H1 (cell line): ENCODE results near the gene TTC3. TPM values are rescaled to one million over a fixed set of nuclear protein-coding genes. Genes with fewer than 3 reads are reported as not detected.

Experiments
- CHD7 ChIP-seq: fragments of 300-600 bp; sonication (generic); IDR thresholded peaks from 2 replicates; pipeline ENCODE4 v1.7.1; 2012; ENCODE audit warnings: low read length, moderate library complexity, mild to moderate bottlenecking, inconsistent platforms; ENCODE audit not compliant: insufficient replicate concordance
- CTCF ChIP-seq, 3 experiments: IDR thresholded peaks; 1 replicate in 2 of 3; 2 replicates in 1 of 3; pipeline versions ENCODE4 v1.5.1 to v1.6.1; 2011; ENCODE audit warnings: low read length in 3 of 3, mild to moderate bottlenecking in 3 of 3, inconsistent platforms in 2 of 3, low read depth in 1 of 3, moderate library complexity in 1 of 3; ENCODE audit not compliant: insufficient read depth in 1 of 3; ENCODE audit errors: control extremely low read depth in 1 of 3
- JUND ChIP-seq: IDR thresholded peaks from 2 replicates; pipeline ENCODE4 v1.6.1; 2011; ENCODE audit warnings: mild to moderate bottlenecking, improper control_type of control experiment, low read length
- RFX5 ChIP-seq: IDR thresholded peaks from 2 replicates; pipeline ENCODE4 v1.6.1; 2011; ENCODE audit warnings: low read depth, low read length, improper control_type of control experiment, borderline replicate concordance
- RNF2 ChIP-seq: fragments of 200-900, 300-1000 bp; sonication (generic); IDR thresholded peaks from 2 replicates; pipeline ENCODE4 v1.7.1; 2016; ENCODE audit warnings: borderline replicate concordance, low read depth, mild to moderate bottlenecking, antibody characterized with exemption, low read length; ENCODE audit not compliant: poor library complexity, severe bottlenecking; ENCODE audit errors: missing control alignments
- SAP30 ChIP-seq: fragments of 300-600 bp; sonication (generic); IDR thresholded peaks from 2 replicates; pipeline ENCODE4 v1.7.1; 2012; ENCODE audit warnings: low read length, moderate library complexity, mild to moderate bottlenecking, inconsistent platforms; ENCODE audit not compliant: insufficient read depth, insufficient replicate concordance
- SUZ12 ChIP-seq: fragments of 200-600 bp; sonication (generic); IDR thresholded peaks from 2 replicates; pipeline ENCODE4 v1.6.1; 2012; ENCODE audit warnings: mild to moderate bottlenecking, inconsistent platforms, low read length, moderate library complexity, mixed read lengths
- polyA plus RNA-seq, 7 experiments: library from polyadenylated mRNA; depleted of rRNA in 3 of 7; stranded (reverse) in 5 of 7; unstranded in 2 of 7; fragments of >200 nt in 5 of 7; fragments of 200-250 nt in 2 of 7; gene quantifications; 1 replicate in 5 of 7; 2 replicates in 1 of 7; 4 replicates in 1 of 7; pipeline versions ENCODE4 v1.2.1 to v1.2.3, GENCODE V29; 2011 to 2013; ENCODE audit warnings: missing spikeins in 2 of 7, mixed read lengths in 2 of 7
- total RNA-seq: library from RNA; stranded (reverse); fragmentation: NEBNext Ultra II Directional; extraction: Animal tissue kit (Norgen Biotek cat#: 25700); gene quantifications from 2 replicates; pipeline ENCODE4 v1.2.1, GENCODE V29; 2021

The TTC3 gene
- total and polyA plus RNA-seq, 2 of the 8 experiments (the other 6 are each of a cell fraction or from before 2014, with no cell fraction given) = 11.0 to 36.2 TPM

GRCh38 chr21:37241426-37241825 lies 168.4 kb downstream of the TTC3 start (continued):
- TF ChIP-seq SUZ12 (no peak), RNF2 (no peak), CTCF (IDR thresholded peaks at IDR 0.05; ENCODE audit: control extremely low read depth in 1 of 3, insufficient read depth in 1 of 3, low read depth in 1 of 3, low read length in 3 of 3) (no peak), JUND (no peak), SAP30 (no peak), RFX5 (no peak), CHD7 (no peak)
